Neutrophil (primary cell): ENCODE results near the gene CCDC57.

Experiments
- H3K27ac ChIP-seq: fragments of 200-600 bp; sonication (generic); 2 replicates; pipeline ENCODE4 v1.5.1; 2016; ENCODE audit warnings: mild to moderate bottlenecking, moderate library complexity
- H3K27me3 ChIP-seq: fragments of 200-600 bp; sonication (generic); 2 replicates; pipeline ENCODE4 v1.6.0; 2016; ENCODE audit warnings: mild to moderate bottlenecking
- H3K36me3 ChIP-seq: fragments of 200-600 bp; sonication (generic); 2 replicates; pipeline ENCODE4 v1.5.1; 2017
- H3K4me1 ChIP-seq, 2 experiments: fragments of 200-600 bp in 1 of 2; sonication (generic) in 1 of 2; 1 replicate in 1 of 2; 2 replicates in 1 of 2; pipeline versions ENCODE4 v1.5.1 to v1.6.1; 2013 to 2016; ENCODE audit warnings: low read depth in 1 of 2, low read length in 1 of 2, mild to moderate bottlenecking in 1 of 2, moderate library complexity in 1 of 2; ENCODE audit not compliant: control insufficient read depth in 1 of 2, insufficient read depth in 1 of 2
- H3K4me3 ChIP-seq, 2 experiments: fragments of 200-600 bp in 1 of 2; sonication (generic) in 1 of 2; 1 replicate in 1 of 2; 2 replicates in 1 of 2; pipeline ENCODE4 v1.5.1; 2013 to 2016; ENCODE audit warnings: low read depth in 1 of 2, low read length in 1 of 2, mild to moderate bottlenecking in 1 of 2, moderate library complexity in 1 of 2
- H3K9me3 ChIP-seq: fragments of 200-600 bp; sonication (generic); 2 replicates; pipeline ENCODE4 v1.5.1; 2016
- CTCF ChIP-seq: fragments of 200-600 bp; sonication (generic); IDR thresholded peaks from 2 replicates; pipeline ENCODE4 v1.5.1; 2016; ENCODE audit warnings: antibody characterized with exemption

Gene CCDC57

GRCh38 chr17:82226809-82227628 is 14.4 kb upstream of the CCDC57 start:
- H3K27ac ChIP-seq = peak overlapping the region; percentile 100
- H3K4me1 ChIP-seq = peaks cover 68 to 71% of the 10 kb centered on the region in 2 experiments

GRCh38 chr17:82226146-82226808 is 13.6 kb upstream of the CCDC57 start:
- no peak for TF ChIP-seq CTCF
- H3K4me3 ChIP-seq = no peak overlapping the region
- H3K36me3 ChIP-seq = peaks cover 17% of the 10 kb centered on the region
- peaks cover 74 to 77% of the 10 kb centered on the region in 2 experiments for H3K4me1 ChIP-seq
- H3K9me3 ChIP-seq = no peaks in the 10 kb centered on the region
- peak overlapping the region; percentile 100 for H3K27ac ChIP-seq
- H3K27me3 ChIP-seq = no peaks in the 10 kb centered on the region

More at GRCh38 chr17:82226809-82227628, 14.4 kb upstream of the CCDC57 start:
- Histone ChIP-seq H3K9me3 (no peaks in the 10 kb centered on the region), H3K36me3 (peaks cover 19% of the 10 kb centered on the region), H3K27me3 (no peaks in the 10 kb centered on the region), H3K4me3 (peak overlapping the region; percentile 87 to 98)
- TF ChIP-seq CTCF = no peak

GRCh38 chr17:82225368-82226029 is 12.9 kb upstream of the CCDC57 start:
- Histone ChIP-seq H3K4me1 (peaks cover 80 to 81% of the 10 kb centered on the region in 2 experiments), H3K36me3 (peaks cover 10% of the 10 kb centered on the region), H3K27ac (peak overlapping the region; percentile 100), H3K27me3 (no peaks in the 10 kb centered on the region), H3K4me3 (no peak overlapping the region), H3K9me3 (no peaks in the 10 kb centered on the region)
- no peak for TF ChIP-seq CTCF

GRCh38 chr17:82224666-82225065 is 12.0 kb upstream of the CCDC57 start:
- H3K4me1 ChIP-seq = peaks cover 82 to 83% of the 10 kb centered on the region in 2 experiments
- H3K27ac ChIP-seq = peak overlapping the region; percentile 100
- no peak overlapping the region for H3K4me3 ChIP-seq
- peaks cover 2% of the 10 kb centered on the region for H3K36me3 ChIP-seq
- no peaks in the 10 kb centered on the region for H3K9me3 ChIP-seq
- H3K27me3 ChIP-seq = no peaks in the 10 kb centered on the region
- no peak for TF ChIP-seq CTCF

- no peak for TF ChIP-seq CTCF
- H3K36me3 ChIP-seq = no peaks in the 10 kb centered on the region
- peaks cover 94% of the 10 kb centered on the region in 2 experiments for H3K4me1 ChIP-seq
- no peaks in the 10 kb centered on the region for H3K27me3 ChIP-seq
- H3K4me3 ChIP-seq = peak overlapping the region; percentile 23 to 41
- H3K27ac ChIP-seq = peak overlapping the region; percentile 100
- H3K9me3 ChIP-seq = no peaks in the 10 kb centered on the region
Observed at GRCh38 chr17:82223517-82223916, 10.9 kb upstream of the CCDC57 start.
